K562 (cell line): Measurements from ENCODE around the gene ADAMTS6. TPM values are rescaled to one million over a fixed set of nuclear protein-coding genes. Genes with fewer than 3 reads are reported as not detected.

Experiments used
- ARID1B ChIP-seq: fragments of 450-650 bp; IDR thresholded peaks from 2 replicates; pipeline ENCODE4 v1.6.1; 2016; ENCODE audit warnings: antibody characterized with exemption, mild to moderate bottlenecking, inconsistent platforms
- CHD2 ChIP-seq: IDR thresholded peaks from 2 replicates; pipeline ENCODE4 v1.6.1; 2011; ENCODE audit warnings: low read depth, low read length
- EGR1 ChIP-seq: fragments of 450-650 bp; conservative IDR thresholded peaks from 2 replicates; pipeline ENCODE4 v1.6.1; 2017; ENCODE audit warnings: mild to moderate bottlenecking
- GATAD2B ChIP-seq: fragments of 450-650 bp; IDR thresholded peaks from 2 replicates; pipeline ENCODE4 v1.6.1; 2017; ENCODE audit warnings: mild to moderate bottlenecking, borderline replicate concordance
- KDM5B ChIP-seq: fragments of 200-600 bp; sonication (generic); IDR thresholded peaks from 2 replicates; pipeline ENCODE4 v1.6.1; 2012; ENCODE audit warnings: low read depth, mild to moderate bottlenecking, moderate library complexity, low read length, control low read depth, inconsistent platforms; ENCODE audit not compliant: insufficient replicate concordance
- MXI1 ChIP-seq: IDR thresholded peaks from 2 replicates; pipeline ENCODE4 v1.6.1; 2011; ENCODE audit warnings: low read depth, mild to moderate bottlenecking, improper control_type of control experiment, low read length
- TAF15 ChIP-seq: fragments of 200-400 bp; formaldehyde crosslinking; IDR thresholded peaks from 2 replicates; pipeline ENCODE4 v1.6.1; 2017; ENCODE audit warnings: mild to moderate bottlenecking, low read depth, low read length, moderate library complexity
- TAL1 ChIP-seq: fragments of 450-650 bp; IDR thresholded peaks from 2 replicates; pipeline ENCODE4 v1.6.1; 2016; ENCODE audit warnings: mild to moderate bottlenecking
- THRAP3 ChIP-seq: fragments of 450-650 bp; IDR thresholded peaks from 2 replicates; pipeline ENCODE4 v1.6.1; 2016; ENCODE audit warnings: mild to moderate bottlenecking, inconsistent platforms, borderline replicate concordance
- ZFX ChIP-seq: sonication (generic); formaldehyde crosslinking; IDR thresholded peaks from 2 replicates; pipeline ENCODE4 v1.8.0; 2022; ENCODE audit warnings: mild to moderate bottlenecking, missing genetic modification reagents, moderate library complexity
- polyA plus RNA-seq, 8 experiments: library from polyadenylated mRNA; depleted of rRNA in 4 of 8; stranded (reverse) in 5 of 8; unstranded in 3 of 8; fragments of >200 nt; fragmentation: Nextera tagmentation in 2 of 8; fragmentation: Illumina TruSeq in 1 of 8; extraction: Ambion mirVana in 2 of 8; extraction: Trizol in 1 of 8; gene quantifications; 2 replicates each; pipeline versions ENCODE4 v1.2.1 to v1.2.3, GENCODE V29; 2011 to 2014; ENCODE audit warnings: inconsistent platforms in 1 of 8, missing spikeins in 1 of 8
- total RNA-seq, 7 experiments: library from RNA; depleted of rRNA in 6 of 7; stranded (reverse); fragments of >200 nt in 6 of 7; fragmentation: Illumina TruSeq in 2 of 7; extraction: Trizol in 2 of 7; gene quantifications; 2 replicates each; pipeline versions ENCODE4 v1.2.1 to v1.2.3, GENCODE V29; 2011 to 2021; ENCODE audit warnings: low replicate concordance in 1 of 7
- TF ChIP-seq, protein P1 (sequence below): sonication (generic); formaldehyde crosslinking; IDR thresholded peaks from 2 replicates; pipeline ENCODE4 v1.8.1; 2023; ENCODE audit warnings: mild to moderate bottlenecking, missing genetic modification reagents
- TF ChIP-seq, protein P2 (sequence below): fragments of 250-450 bp; sonication (Bioruptor Pico); IDR thresholded peaks from 2 replicates; pipeline ENCODE4 v1.8.0; 2021; ENCODE audit warnings: moderate library complexity, mild to moderate bottlenecking, inconsistent platforms
- TF ChIP-seq, protein P3 (sequence below), 2 experiments: fragments of 450-650 bp; IDR thresholded peaks; 2 replicates each; pipeline ENCODE4 v1.6.1; 2016; ENCODE audit warnings: mild to moderate bottlenecking in 2 of 2, borderline replicate concordance in 1 of 2, low read depth in 1 of 2, moderate library complexity in 1 of 2

ADAMTS6 gene
- total and polyA plus RNA-seq, 9 of the 15 experiments (the other 6 are each of a cell fraction or from before 2014, with no cell fraction given), result 0.57 to 5.3 (median 1.5) TPM

DNA sequence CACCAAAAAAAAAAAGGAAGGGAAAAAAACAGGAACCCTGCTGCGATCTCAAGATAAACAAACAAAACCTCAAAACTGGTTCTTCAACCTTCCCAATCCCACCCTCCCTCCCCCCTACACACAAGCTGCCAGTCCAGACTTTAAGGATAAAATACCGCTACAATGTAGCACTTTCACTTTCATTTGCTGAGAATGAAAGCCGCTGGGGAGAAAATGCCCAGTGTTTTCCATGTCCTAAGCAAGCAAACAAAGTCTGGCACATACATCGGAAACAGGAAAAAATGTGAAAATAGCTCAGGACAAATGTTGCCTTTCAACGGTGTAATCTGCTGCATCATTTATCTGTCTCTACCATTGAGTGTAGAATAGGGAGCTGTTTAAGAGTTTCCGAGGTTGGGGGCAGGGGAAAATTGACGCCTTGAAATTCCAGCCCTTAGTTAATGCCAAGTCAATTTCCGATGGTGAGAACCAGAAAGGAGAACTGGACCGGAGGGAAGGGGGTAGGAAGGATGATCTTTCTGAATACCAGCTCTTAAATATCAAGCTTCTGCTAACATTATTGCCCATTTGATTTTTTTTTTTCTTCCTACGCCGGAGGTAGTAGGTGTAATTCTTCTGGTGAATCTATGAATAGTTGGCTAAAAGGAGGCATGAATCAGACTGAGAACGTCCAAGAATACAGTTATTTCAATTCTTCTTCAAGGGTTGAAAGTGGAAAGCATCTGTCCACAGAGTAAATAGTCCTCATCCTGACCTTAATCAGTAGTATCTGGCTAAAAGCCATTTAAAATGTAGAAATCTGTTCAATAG lies 1.2 kb upstream of the ADAMTS6 start (continued):
- TF ChIP-seq, protein P1, sequence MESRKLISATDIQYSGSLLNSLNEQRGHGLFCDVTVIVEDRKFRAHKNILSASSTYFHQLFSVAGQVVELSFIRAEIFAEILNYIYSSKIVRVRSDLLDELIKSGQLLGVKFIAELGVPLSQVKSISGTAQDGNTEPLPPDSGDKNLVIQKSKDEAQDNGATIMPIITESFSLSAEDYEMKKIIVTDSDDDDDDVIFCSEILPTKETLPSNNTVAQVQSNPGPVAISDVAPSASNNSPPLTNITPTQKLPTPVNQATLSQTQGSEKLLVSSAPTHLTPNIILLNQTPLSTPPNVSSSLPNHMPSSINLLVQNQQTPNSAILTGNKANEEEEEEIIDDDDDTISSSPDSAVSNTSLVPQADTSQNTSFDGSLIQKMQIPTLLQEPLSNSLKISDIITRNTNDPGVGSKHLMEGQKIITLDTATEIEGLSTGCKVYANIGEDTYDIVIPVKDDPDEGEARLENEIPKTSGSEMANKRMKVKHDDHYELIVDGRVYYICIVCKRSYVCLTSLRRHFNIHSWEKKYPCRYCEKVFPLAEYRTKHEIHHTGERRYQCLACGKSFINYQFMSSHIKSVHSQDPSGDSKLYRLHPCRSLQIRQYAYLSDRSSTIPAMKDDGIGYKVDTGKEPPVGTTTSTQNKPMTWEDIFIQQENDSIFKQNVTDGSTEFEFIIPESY (CRISPR knock-in tag), result no peak
- TF ChIP-seq, protein P2, sequence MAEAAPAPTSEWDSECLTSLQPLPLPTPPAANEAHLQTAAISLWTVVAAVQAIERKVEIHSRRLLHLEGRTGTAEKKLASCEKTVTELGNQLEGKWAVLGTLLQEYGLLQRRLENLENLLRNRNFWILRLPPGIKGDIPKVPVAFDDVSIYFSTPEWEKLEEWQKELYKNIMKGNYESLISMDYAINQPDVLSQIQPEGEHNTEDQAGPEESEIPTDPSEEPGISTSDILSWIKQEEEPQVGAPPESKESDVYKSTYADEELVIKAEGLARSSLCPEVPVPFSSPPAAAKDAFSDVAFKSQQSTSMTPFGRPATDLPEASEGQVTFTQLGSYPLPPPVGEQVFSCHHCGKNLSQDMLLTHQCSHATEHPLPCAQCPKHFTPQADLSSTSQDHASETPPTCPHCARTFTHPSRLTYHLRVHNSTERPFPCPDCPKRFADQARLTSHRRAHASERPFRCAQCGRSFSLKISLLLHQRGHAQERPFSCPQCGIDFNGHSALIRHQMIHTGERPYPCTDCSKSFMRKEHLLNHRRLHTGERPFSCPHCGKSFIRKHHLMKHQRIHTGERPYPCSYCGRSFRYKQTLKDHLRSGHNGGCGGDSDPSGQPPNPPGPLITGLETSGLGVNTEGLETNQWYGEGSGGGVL, result no peak
- TF ChIP-seq KDM5B (peak; percentile 24), TAL1 (peak; percentile 31; the same call in 1 of the 2 replicates), THRAP3 (no peak), MXI1 (no peak), GATAD2B (no peak), ZFX (CRISPR knock-in tag) (no peak), CHD2 (no peak), TAF15 (no peak), EGR1 (no peak), ARID1B (peak; percentile 76)
- TF ChIP-seq, protein P3, sequence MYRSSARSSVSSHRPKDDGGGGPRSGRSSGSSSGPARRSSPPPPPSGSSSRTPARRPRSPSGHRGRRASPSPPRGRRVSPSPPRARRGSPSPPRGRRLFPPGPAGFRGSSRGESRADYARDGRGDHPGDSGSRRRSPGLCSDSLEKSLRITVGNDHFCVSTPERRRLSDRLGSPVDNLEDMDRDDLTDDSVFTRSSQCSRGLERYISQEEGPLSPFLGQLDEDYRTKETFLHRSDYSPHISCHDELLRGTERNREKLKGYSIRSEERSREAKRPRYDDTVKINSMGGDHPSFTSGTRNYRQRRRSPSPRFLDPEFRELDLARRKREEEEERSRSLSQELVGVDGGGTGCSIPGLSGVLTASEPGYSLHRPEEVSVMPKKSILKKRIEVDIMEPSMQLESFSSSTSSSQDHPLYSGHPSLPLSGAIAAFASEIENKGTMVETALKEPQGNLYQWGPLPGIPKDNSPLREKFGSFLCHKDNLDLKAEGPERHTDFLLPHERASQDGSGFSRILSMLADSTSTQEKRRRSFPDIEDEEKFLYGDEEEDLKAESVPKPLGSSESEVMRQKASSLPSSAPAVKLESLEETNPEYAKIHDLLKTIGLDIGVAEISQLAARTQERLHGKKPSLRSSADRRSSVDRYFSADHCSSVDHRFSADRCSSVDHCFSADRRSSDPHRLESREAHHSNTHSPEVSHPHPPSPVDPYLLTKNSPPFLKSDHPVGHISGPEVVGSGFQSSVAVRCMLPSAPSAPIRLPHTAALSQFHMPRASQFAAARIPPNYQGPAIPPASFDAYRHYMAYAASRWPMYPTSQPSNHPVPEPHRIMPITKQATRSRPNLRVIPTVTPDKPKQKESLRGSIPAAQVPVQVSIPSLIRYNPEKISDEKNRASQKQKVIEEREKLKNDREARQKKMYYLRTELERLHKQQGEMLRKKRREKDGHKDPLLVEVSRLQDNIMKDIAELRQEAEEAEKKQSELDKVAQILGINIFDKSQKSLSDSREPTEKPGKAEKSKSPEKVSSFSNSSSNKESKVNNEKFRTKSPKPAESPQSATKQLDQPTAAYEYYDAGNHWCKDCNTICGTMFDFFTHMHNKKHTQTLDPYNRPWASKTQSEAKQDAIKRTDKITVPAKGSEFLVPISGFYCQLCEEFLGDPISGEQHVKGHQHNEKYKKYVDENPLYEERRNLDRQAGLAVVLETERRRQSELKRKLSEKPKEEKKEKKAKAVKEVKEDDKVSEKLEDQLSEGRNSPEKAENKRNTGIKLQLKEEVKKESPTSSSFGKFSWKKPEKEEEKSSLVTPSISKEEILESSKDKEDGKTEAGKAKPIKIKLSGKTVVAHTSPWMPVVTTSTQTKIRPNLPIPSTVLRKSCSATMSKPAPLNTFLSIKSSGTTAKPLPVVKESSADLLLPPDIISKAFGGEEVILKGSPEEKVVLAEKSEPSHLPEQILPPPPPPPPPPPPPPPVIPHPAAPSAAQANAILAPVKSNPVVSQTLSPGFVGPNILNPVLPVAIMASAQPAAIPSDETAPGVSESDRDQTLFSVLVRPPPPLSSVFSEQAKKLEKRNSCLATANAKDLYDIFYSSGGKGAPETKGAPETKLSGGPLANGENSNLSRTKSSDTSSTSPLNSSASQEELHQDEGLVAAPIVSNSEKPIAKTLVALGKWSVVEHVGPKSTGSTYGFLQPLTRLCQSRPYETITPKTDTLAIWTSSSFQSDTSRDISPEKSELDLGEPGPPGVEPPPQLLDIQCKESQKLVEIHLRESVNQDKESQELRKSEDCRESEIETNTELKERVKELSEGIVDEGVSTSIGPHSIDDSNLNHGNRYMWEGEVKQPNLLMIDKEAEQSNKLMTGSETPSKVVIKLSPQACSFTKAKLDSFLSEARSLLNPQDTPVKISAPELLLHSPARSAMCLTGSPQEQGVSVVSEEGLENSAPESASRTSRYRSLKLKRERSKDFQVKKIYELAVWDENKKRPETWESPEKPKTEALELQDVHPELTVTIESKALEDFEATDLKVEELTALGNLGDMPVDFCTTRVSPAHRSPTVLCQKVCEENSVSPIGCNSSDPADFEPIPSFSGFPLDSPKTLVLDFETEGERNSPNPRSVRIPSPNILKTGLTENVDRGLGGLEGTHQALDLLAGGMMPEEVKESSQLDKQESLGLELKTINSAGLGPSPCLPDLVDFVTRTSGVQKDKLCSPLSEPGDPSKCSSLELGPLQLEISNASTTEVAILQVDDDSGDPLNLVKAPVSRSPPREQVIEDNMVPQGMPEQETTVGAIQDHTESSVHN (IDR thresholded peaks at IDR 0.05; ENCODE audit: borderline replicate concordance in 1 of 2, low read depth in 1 of 2), result peak in 1 of 2 experiments; percentile 70; a peak in 2 of 4 replicates
